Natural killer cell treated with Interleukin-12 subunit alpha and Interleukin-12 subunit beta and Interleukin-15 and Interleukin-18, amount 100 ng/mL, for 72 hours (primary cell): Measurements from ENCODE around the gene LRRC8D. TPM values are rescaled to one million over a fixed set of nuclear protein-coding genes. Genes with fewer than 3 reads are reported as not detected.

Experiments used
- ATAC-seq, 2 donors: fragments of 150-1000 bp; cut with Tn5 transposase in 1 of 2; sonication (Bioruptor Pico), chemical (Tn5 transposase) in 1 of 2; 2 replicates each; pipeline ENCODE4 v1.10.0; 2021
- DNase-seq: peaks from one replicate; pipeline ENCODE4 v3.0.0; 2022; ENCODE audit warnings: low spot score
- H3K27ac Mint-ChIP-seq, 2 donors: 1 replicate in 1 of 2; 2 replicates in 1 of 2; pipeline ENCODE4 v1.8.0; 2022; ENCODE audit warnings: mixed read lengths in 2 of 2, mild to moderate bottlenecking in 1 of 2, moderate library complexity in 1 of 2
- H3K27me3 Mint-ChIP-seq, 2 donors: 1 replicate in 1 of 2; 2 replicates in 1 of 2; pipeline ENCODE4 v1.8.0; 2022; ENCODE audit warnings: mixed read lengths in 2 of 2
- H3K36me3 Mint-ChIP-seq: one replicate; pipeline ENCODE4 v1.8.0; 2022; ENCODE audit warnings: mixed read lengths
- H3K4me1 Mint-ChIP-seq, 2 donors: 1 replicate in 1 of 2; 2 replicates in 1 of 2; pipeline ENCODE4 v1.8.0; 2022; ENCODE audit warnings: low read depth in 2 of 2, mixed read lengths in 2 of 2, mild to moderate bottlenecking in 1 of 2
- H3K4me3 Mint-ChIP-seq: one replicate; pipeline ENCODE4 v1.8.0; 2022; ENCODE audit warnings: mixed read lengths
- H3K9me3 Mint-ChIP-seq: 2 replicates; pipeline ENCODE4 v1.8.0; 2022; ENCODE audit warnings: mixed read lengths
- total RNA-seq, 2 donors: library from RNA; stranded (reverse); gene quantifications; one replicate each; pipeline ENCODE4 v1.2.3, GENCODE V29; 2022

Gene LRRC8D
- total RNA-seq, 2 donors from 2014 or later: 19.8 to 27.3 TPM

DNA sequence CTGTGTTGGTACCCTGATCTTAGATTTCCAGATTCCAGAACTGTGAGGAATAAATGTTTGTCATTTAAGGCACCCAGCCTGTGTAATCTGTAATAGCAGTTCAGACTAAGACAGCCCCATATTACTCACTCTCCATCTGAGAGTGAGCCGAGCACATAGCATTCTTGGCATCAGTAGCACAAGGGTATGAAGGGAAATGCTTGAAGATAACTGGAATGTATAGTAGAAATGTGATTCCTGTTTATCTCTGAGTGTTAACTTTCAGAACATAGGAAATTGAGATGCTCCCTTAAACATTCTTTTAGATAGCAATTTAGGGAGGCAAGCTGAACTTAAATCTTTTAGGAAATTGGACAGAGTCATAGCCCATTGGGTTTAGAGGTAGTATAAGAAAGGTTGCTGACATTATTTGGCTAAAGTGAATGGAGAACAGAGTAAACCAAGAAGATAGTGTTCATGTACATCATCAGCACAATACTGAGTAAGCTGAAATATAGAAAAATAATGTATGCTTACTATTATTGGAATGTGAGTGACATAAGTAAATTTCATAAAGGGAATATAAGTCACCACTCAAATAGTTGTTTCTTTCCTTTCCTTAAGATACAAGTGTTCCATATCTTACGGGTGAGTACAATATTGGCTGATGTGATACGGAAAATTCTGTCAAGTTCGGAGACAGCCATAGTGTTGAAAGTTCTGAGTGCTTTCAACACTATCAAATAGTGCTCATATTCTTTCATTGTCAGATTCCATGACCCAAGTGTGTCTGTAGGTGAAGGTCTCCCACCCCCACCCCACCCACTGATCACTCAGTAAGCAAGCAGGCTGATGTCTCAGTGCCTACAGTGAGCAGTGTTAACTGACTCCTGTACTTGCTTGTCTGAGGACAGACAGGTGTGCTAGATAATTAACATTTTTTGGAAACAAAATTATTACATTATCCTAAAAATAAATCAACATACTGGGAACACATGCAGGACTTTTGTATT lies 73.7 kb downstream of the LRRC8D start:
- ATAC-seq (no peak), DNase-seq (no peak)
- Mint-ChIP-seq H3K36me3 (no peaks in the 10 kb centered on the region), H3K9me3 (no peaks in the 10 kb centered on the region), H3K4me1 (peaks cover 14 to 15% of the 10 kb centered on the region in 2 donors), H3K27me3 (no peaks in the 10 kb centered on the region), H3K27ac (no peak overlapping the region), H3K4me3 (no peak overlapping the region)

DNA sequence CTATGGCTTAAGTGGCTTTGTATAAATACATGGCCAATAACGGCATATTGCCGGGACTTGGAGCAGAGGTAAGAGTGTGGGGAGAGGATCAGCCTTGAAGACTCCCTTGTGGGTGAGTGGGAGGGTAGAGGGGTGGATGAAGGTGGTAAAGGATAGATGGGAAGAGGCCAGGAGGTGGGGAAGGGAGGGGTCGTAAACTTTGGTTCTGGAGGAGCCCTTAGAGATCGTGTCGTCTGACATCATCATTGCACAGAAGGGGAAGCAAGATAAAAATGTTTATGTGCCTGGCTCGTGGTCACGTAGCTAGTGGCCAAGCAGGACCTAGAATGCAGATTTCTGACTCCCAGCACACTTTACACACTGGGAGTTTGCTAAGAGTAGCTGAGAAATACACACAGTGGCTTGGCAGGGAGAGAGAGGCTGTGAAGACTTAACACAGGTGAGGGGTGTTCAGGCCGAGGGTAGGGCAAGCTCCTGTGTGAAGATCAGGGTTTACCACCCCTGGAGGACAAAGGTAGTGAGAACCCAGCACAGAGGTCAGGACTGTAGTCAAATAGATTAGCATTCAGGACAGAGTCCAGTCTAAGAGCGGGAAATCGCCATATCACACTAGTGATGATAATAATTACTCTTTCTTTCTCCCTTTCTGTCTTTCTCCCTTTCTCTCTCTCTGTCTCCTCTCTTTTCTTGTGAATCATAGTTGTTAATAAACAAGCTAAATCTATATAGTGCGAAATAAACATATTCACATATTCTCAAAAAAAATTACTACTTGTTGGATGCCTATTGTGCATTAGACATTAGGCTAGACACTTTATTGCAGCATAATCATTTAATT lies 75.5 kb downstream of the LRRC8D start:
- Mint-ChIP-seq H3K27ac (peak overlapping the region in 1 of 2 donors; percentile 62), H3K4me1 (peaks cover 12 to 14% of the 10 kb centered on the region in 2 donors)

DNA sequence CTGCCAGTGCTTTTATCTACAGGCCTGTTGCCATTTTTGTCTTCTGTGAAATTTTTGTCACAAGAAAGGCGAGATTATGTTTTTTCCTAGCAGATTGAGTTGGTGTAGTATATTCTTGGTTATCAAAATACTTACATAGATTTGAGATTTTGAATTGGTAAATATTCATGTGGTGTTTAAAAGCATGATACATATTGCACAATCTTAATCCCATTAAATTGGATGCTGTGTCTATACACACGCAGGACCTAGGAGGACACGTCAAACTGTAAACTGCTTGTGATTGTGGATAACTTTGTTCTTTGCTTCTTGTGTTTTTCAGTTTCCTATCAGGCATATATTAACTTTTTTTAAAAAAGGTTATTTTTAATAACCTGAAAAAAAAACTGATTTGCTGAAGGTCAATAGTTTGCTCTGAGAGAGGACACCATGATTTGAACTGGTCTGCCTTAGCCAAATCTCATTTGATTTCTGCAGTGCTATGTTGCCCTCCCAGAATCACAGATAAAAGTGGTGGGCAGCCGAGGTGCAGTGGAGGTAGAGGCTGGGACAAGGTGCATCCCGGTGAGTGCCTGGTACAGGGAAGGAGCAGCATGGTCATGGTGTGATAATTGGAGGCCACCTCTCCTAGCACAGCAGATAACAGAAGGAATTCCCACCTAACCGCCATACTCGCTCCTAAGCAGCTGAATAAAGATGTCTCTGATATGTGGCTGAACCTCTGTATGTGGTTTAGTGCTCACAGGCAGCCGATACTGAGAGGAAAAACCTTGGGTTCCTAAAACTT lies 76.7 kb downstream of the LRRC8D start:
- ATAC-seq: no peak
- H3K36me3 Mint-ChIP-seq: no peaks in the 10 kb centered on the region
- no peak for DNase-seq
- peaks cover 6 to 8% of the 10 kb centered on the region in 2 donors for H3K4me1 Mint-ChIP-seq
- H3K27ac Mint-ChIP-seq: no peak overlapping the region
- H3K9me3 Mint-ChIP-seq: no peaks in the 10 kb centered on the region
- no peak overlapping the region for H3K4me3 Mint-ChIP-seq
- H3K27me3 Mint-ChIP-seq: no peaks in the 10 kb centered on the region

More for the DNA sequence above, 75.5 kb downstream of the LRRC8D start:
- no peaks in the 10 kb centered on the region for H3K27me3 Mint-ChIP-seq
- H3K4me3 Mint-ChIP-seq: no peak overlapping the region
- H3K36me3 Mint-ChIP-seq: no peaks in the 10 kb centered on the region
- no peaks in the 10 kb centered on the region for H3K9me3 Mint-ChIP-seq
- ATAC-seq: no peak
- no peak for DNase-seq

DNA sequence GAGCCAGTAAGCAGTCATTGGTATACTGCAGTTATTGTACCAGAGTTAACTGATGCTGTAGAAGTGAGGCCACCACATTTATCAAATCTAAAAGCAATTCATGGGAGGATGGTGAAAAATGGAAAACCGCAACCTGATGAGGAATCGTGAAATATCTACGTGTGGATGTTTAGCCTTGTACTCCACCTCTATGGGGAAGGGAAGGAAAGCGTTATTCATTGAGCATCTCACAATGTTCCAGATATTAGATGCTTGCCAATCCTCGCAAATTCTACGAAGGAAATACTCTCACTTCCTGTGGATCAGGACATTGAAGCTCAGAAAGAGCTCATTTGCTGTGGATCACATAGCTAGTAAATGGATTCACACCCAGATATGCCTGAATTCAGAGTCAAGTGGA lies 77.3 kb downstream of the LRRC8D start:
- Mint-ChIP-seq H3K36me3 (no peaks in the 10 kb centered on the region), H3K27ac (no peak overlapping the region), H3K9me3 (no peaks in the 10 kb centered on the region), H3K4me3 (no peak overlapping the region), H3K27me3 (no peaks in the 10 kb centered on the region), H3K4me1 (peaks cover 6 to 9% of the 10 kb centered on the region in 2 donors)
- ATAC-seq (no peak), DNase-seq (no peak)

DNA sequence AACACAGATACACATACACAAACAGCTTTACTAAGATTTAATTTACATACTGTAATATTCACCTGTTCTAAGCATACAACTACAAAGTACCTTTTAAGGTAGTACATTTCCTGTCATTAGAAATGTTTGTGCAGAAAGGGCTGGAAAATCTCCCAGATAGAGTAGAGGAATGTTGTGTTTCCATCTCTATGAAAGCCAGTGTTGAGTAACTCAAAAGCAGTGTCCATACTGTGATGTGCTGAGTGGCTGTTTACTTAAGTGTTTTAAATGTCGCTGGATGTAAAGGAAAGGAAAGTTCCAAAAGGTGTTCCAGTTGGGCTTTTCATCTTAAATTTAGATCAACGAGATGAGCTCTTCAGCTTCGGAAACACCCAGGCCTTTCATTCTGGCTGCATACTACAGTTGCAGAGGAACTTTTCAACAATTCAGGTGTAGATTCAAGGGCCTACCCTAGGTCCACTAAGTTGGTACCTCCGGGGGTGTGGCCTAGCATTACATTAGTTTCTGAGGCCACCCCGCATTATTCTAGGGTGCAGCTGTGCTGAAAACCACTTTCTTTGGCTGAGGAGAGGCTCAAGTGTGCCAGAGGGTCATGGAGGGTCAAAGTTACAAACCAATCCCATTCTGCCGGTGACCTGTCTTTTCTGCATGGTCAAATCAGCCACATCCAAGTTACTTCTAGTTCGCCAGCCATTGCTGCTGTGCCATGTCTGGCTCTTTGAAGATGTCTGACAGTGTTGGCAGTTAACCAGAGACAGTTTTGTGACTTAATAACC lies 78.1 kb downstream of the LRRC8D start:
- Mint-ChIP-seq H3K4me3 (no peak overlapping the region), H3K27me3 (no peaks in the 10 kb centered on the region), H3K9me3 (no peaks in the 10 kb centered on the region), H3K4me1 (peaks cover 10 to 12% of the 10 kb centered on the region in 2 donors), H3K27ac (no peak overlapping the region), H3K36me3 (no peaks in the 10 kb centered on the region)
- ATAC-seq (no peak), DNase-seq (no peak)

DNA sequence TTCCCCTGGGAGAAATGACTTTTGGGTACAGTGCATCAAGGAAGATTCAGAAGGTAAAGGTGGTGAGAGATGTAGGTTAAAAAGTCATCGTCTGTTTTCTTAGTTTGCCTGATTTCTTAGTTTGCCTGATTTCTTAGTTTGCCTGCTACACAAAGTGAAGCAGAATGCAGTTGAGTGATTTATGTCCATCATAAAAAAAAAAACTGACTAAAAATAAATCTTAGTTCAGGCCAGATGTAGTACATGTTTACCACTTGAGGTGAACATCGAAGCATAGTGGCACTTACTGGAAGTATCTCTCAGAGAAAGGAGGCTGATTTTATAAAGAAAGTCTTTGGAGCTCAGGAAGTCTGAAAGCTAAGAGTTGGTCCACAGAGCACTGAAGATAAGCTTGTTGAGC lies 79.5 kb downstream of the LRRC8D start:
- Mint-ChIP-seq H3K9me3 (no peaks in the 10 kb centered on the region), H3K27me3 (no peaks in the 10 kb centered on the region), H3K4me1 (peaks cover 10 to 12% of the 10 kb centered on the region in 2 donors), H3K36me3 (no peaks in the 10 kb centered on the region), H3K4me3 (no peak overlapping the region), H3K27ac (no peak overlapping the region)
- DNase-seq (no peak), ATAC-seq (no peak)

DNA sequence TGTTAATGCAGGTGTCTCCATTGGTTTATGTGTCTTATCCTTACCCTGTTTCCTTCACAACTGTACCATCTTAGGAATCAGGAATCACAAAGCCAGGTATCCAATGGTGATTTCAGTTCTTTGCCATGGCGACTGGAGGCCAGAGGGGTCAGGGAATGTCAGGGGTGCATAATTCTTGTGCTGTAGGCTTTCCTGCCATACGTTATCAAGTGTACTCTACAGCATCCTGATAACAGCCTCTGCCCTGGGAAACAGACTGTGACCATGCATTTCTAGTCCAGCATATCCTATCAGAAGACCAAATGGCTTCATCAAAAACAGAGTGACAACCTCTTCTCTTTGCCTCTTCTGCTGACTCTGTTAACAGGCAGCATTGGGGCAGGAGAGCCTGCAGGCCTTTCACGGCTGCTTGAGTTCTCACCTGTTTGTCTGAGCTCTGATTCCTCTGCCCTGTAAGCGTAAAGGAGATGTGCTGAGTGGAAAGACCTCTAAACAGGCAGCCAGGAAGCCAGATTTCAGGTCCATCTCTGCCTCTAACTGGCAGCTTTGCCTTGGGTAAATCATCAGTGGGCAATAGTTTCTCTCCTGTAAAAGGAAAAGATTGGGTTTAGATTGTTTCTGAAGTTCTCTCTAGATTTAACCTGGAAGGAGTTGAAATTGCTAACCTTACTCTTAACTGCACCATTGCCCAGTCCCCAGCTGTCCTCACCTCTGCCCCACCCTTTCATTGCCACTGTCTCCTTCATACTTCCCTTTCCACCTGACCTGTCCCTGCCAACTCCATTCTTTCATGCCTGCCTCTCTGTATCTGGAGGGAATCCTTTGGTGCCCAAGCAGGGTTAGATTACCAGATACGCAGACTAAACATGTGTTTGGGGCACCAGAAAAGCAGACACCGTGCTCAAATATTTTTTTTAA lies 80.2 kb downstream of the LRRC8D start:
- no peaks in the 10 kb centered on the region for H3K27me3 Mint-ChIP-seq
- no peak overlapping the region for H3K4me3 Mint-ChIP-seq
- H3K36me3 Mint-ChIP-seq: no peaks in the 10 kb centered on the region
- peaks cover 9 to 11% of the 10 kb centered on the region in 2 donors for H3K4me1 Mint-ChIP-seq
- ATAC-seq: no peak
- no peak overlapping the region for H3K27ac Mint-ChIP-seq
- DNase-seq: no peak
- no peaks in the 10 kb centered on the region for H3K9me3 Mint-ChIP-seq

DNA sequence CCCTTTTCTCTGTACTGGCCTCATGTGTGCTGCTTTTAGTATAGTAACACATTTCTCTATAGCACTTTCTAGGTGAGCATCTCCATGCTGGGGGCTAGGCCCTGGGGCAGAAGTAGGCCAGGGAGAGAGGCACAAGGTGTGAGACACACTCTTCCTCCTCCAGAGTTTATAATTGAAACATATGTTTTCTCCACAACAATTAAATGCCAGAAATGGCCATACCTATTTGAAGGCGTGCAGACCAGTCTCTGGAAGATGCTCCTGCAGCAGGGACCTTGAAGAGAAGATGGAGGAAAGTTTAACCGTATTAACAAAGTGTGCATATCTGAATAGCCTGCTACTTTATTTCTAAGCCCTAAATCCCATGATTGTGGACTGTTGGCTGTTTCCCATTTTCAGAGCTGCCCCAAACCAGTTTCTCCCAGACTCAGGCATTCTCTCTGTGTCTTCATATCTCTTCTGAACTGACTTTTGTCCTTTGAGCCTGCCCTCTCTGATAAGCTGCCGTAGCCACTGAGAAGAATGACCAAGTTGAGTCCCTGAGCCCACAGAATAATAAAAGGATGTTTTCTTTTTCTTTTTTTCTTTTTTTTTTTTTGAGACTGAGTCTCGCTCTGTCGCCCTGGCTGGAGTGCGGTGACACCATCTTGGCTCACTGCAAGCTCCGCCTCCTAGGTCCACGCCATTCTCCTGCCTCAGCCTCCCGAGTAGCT lies 81.3 kb downstream of the LRRC8D start:
- ATAC-seq (no peak), DNase-seq (no peak)
- no peak overlapping the region for H3K27ac Mint-ChIP-seq
- H3K4me1 Mint-ChIP-seq: peaks cover 14 to 21% of the 10 kb centered on the region in 2 donors
- H3K9me3 Mint-ChIP-seq: no peaks in the 10 kb centered on the region
- H3K27me3 Mint-ChIP-seq: no peaks in the 10 kb centered on the region
- no peak overlapping the region for H3K4me3 Mint-ChIP-seq
- no peaks in the 10 kb centered on the region for H3K36me3 Mint-ChIP-seq

DNA sequence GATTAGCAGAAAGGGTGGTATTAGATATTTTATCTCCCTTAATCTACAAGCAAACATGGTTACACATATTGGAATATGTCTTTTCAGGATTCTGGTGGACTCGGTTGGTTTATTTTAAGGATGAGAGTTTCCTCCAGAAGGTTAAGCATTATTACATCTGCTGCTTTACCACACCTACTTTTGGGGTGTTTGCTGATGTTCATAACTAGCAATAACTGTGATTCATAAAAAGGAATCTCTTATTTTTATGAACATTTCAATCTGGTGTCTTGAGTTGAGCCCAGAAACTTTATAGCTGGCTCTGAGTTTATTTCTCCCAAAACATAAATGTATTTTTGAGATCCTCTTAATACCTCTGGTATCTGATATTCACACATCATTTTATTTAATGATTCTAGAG lies 82.7 kb downstream of the LRRC8D start:
- Mint-ChIP-seq H3K27me3 (no peaks in the 10 kb centered on the region), H3K9me3 (no peaks in the 10 kb centered on the region), H3K4me3 (no peak overlapping the region), H3K36me3 (no peaks in the 10 kb centered on the region), H3K4me1 (peaks cover 27 to 34% of the 10 kb centered on the region in 2 donors), H3K27ac (no peak overlapping the region)
- DNase-seq: no peak
- ATAC-seq: no peak

DNA sequence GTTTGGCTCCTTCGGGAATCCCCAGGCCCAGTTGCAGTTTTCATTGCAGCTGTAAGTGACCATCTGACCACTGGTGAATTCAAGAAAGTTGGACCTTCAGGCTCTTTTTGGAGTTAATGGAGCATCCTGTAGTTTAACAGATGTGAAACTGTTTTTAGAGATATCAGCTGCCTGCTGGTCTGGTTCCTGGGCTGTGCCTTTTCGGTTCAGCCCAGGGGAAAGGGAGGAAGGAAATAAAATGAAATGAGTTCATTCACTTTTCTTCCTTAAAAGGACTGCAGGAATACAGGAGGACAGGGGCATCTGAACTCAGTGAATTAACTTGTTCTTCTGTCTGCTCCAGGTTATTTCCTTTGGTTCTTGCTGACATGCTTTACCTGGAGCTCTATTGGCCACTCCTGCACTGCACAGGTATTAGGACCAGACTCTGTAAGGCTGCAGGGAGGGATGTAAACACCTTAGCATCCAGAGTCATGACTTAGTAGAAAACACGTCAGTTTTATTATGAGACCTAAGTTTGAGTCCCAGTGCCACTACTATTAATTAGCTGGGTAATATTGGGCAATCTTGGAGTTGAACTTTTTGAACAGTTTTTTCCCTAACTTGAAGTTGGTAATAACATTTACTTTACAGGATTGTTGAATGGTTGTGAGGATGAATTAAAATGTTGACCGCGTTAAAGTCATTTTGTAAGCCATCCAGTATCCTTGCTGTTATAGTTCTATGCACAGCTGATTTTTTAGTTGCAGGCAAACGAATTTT lies 83.6 kb downstream of the LRRC8D start:
- no peak for DNase-seq
- no peaks in the 10 kb centered on the region for H3K27me3 Mint-ChIP-seq
- no peaks in the 10 kb centered on the region for H3K9me3 Mint-ChIP-seq
- H3K4me3 Mint-ChIP-seq: no peak overlapping the region
- H3K4me1 Mint-ChIP-seq: peaks cover 34 to 42% of the 10 kb centered on the region in 2 donors
- no peak overlapping the region for H3K27ac Mint-ChIP-seq
- no peak for ATAC-seq
- no peaks in the 10 kb centered on the region for H3K36me3 Mint-ChIP-seq

DNA sequence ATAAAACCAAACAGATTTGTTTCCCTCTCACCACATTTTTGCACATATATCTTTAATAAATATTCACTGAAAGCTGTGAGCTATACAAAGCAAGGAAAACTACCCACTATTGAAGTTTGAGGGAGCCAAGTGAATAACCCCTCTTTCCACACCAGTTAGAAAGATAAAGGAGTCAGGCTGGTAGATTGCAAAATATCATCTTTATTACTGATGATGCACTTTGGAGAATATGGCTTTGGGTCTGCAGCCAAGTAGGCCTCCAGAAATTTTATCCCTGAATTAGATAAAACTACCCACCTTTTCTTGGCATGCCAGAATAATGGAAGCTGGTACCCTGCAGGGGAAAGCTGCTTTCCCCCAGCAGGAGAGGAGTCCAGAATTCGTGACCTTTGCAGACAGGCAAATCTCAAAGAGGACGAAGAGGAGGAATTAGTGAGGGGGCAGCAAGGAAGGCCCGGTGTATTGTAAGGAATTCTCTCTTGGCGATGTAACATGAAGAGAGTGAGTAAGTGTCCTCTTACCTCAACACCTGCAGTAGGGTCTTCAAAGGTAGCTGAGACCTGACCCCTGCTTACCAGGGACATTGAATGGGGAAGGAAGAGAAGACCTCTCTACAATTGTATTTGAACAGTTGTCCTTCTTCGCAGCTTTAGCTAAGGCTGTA lies 84.7 kb downstream of the LRRC8D start:
- H3K4me1 Mint-ChIP-seq: peaks cover 31 to 37% of the 10 kb centered on the region in 2 donors
- no peaks in the 10 kb centered on the region for H3K27me3 Mint-ChIP-seq
- peak overlapping the region in 1 of 2 donors; percentile 41 for H3K27ac Mint-ChIP-seq
- ATAC-seq: no peak
- H3K36me3 Mint-ChIP-seq: no peaks in the 10 kb centered on the region
- DNase-seq: no peak
- H3K4me3 Mint-ChIP-seq: no peak overlapping the region
- H3K9me3 Mint-ChIP-seq: no peaks in the 10 kb centered on the region
